HUES64 (cell line): Measurements from ENCODE around the gene MAST4.

ENCODE experiments used
- H3K27ac ChIP-seq: 2 replicates; pipeline ENCODE4 v1.7.0; 2013; ENCODE audit warnings: low read depth, low read length, inconsistent platforms
- H3K27me3 ChIP-seq: 2 replicates; pipeline ENCODE4 v1.6.1; 2013; ENCODE audit warnings: mild to moderate bottlenecking, low read length; ENCODE audit not compliant: insufficient read depth
- H3K36me3 ChIP-seq: 2 replicates; pipeline ENCODE4 v1.6.1; 2013; ENCODE audit warnings: mild to moderate bottlenecking, low read length; ENCODE audit not compliant: insufficient read depth
- H3K4me1 ChIP-seq: 2 replicates; pipeline ENCODE4 v1.6.1; 2013; ENCODE audit warnings: mild to moderate bottlenecking, low read length, moderate library complexity; ENCODE audit not compliant: insufficient read depth
- H3K4me3 ChIP-seq: 2 replicates; pipeline ENCODE4 v1.5.1; 2013; ENCODE audit warnings: mild to moderate bottlenecking, low read length, moderate library complexity
- H3K9ac ChIP-seq: 2 replicates; pipeline ENCODE4 v1.6.1; 2013; ENCODE audit warnings: mild to moderate bottlenecking, low read depth, low read length
- H3K9me3 ChIP-seq: 2 replicates; pipeline ENCODE4 v1.6.1; 2013; ENCODE audit warnings: low read depth, low read length; ENCODE audit not compliant: insufficient read depth
- WGBS: fragments of 150-250, 120-280 bp; methylation state at CpG from one replicate; pipeline ENCODE4 v1.1.7; 2013; ENCODE audit warnings: missing lambda C conversion rate; 5-methylcytosine and 5-hydroxymethylcytosine counted together

The MAST4 gene

DNA sequence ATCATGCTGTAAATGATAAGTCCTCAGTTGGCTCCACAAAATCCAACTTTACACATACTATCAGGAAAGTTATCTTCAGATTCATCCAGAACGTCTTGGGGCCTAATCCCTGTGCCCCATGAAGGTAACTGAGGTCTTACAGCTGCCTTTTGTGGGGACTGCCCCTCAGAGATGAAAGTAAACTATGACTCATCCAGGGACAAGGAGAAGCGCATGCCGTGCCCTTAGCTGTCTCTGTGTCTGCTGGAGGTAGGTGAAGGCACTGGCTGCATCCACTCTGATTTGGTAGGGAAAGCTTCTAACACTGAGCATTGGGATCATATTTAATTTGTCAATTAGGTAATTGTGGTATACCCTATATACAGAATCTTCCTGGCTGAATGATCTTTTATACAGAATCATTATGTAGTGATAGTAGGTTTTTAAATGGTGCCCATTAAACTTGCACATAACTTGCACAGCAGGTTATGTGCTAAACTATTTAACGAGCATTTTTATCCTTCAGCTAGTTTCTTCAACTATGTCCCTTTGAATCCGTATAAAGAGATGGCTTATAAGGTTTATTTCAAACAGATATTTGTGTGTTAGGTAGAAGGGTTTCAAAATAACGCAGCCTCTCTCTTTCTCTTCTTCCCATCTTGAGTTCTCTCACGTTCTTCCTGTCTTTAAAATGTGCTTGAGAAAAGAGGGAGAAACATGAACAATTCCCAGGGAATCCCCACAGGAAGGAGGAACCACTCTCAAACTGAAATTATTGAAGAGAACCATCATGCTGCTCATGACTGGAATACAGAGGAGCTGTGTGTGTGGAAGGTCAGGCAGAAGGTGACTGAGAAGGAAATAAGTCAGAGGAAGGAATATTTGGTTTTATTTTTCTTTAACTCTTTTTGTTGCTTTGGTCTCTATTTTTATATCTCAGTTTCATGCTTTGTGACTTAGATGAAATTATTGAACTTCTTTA is 349.5 kb downstream of the MAST4 start:
- 44% methylated on average over 3 of the region's 7 CpGs for WGBS
- H3K4me3 ChIP-seq = no peak overlapping the region
- H3K9me3 ChIP-seq = no peaks in the 10 kb centered on the region

DNA sequence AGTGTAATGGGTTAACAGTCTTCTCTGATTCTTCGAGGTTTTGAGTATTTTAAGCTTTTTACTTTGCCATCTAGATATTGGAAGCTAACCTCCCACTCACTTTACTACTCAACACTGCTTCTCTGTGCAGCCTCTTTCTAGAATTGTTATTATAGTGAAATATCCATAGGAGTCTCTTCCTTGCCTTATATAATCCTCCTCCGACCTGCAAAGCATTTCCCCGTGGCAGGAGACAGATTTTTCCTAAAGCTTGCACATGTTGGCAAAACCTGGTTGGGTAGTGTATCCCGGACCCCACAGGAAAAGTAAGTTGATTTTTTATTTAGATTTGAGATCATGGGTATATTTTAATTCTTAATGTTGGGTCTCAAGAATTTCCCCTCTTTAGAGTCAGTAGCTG is 351.3 kb downstream of the MAST4 start:
- no peaks in the 10 kb centered on the region for H3K27me3 ChIP-seq
- 96% methylated on average over 3 of the region's 4 CpGs for WGBS
- peaks cover 17% of the 10 kb centered on the region; the same call in 1 of the 2 replicates for H3K4me1 ChIP-seq
- no peak overlapping the region for H3K27ac ChIP-seq
- H3K9ac ChIP-seq = no peak overlapping the region
- no peaks in the 10 kb centered on the region for H3K36me3 ChIP-seq
- H3K4me3 ChIP-seq = no peak overlapping the region
- no peaks in the 10 kb centered on the region for H3K9me3 ChIP-seq

More for the DNA sequence above, 349.5 kb downstream of the MAST4 start:
- peaks cover 17% of the 10 kb centered on the region; the same call in 1 of the 2 replicates for H3K4me1 ChIP-seq
- no peak overlapping the region for H3K27ac ChIP-seq
- H3K36me3 ChIP-seq = no peaks in the 10 kb centered on the region
- H3K27me3 ChIP-seq = no peaks in the 10 kb centered on the region
- no peak overlapping the region for H3K9ac ChIP-seq

DNA sequence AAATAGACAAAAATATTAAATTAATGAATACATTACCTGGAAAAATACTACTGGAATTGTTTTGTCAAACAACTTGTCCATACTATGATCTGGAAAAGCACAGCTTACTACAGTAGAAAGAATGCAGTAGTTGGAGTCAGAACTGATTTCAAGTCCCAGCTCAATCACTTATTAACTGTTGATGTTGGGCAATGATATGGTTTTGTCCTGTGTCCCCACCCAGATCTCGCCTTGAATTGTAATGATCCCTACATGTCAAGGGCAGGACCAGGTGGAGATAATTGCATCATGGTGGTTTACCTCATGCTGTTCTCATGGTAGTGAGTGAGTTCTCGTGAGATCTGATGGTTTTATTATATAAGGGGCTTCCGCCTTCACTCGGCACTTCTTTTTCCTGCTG is 352.9 kb downstream of the MAST4 start:
- Histone ChIP-seq H3K4me3 (no peak overlapping the region), H3K36me3 (no peaks in the 10 kb centered on the region), H3K27ac (no peak overlapping the region), H3K4me1 (peaks cover 17% of the 10 kb centered on the region; the same call in 1 of the 2 replicates), H3K9ac (no peak overlapping the region), H3K9me3 (no peaks in the 10 kb centered on the region), H3K27me3 (no peaks in the 10 kb centered on the region)
- 95% methylated on average over 4 of the region's 4 CpGs for WGBS

DNA sequence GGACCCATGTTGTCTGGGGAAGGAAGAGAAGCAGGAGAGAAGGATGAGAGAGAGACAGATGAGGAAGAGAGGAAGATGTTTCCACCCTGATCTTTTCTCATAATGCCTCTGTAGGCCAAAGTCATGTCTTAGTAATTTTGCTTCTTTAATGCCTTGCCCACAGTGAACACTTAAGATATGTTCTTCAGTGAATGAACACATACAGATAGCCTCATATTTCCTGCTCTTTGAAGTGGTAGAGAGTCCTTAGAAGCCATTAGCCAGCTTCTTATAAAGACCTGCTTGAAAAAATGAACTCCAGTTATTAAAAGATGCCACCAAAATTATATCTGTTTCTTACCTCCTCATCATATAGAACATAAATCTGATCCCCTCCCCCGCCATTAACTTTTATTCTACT is 356.0 kb downstream of the MAST4 start:
- Histone ChIP-seq H3K4me3 (no peak overlapping the region), H3K4me1 (no peaks in the 10 kb centered on the region), H3K36me3 (no peaks in the 10 kb centered on the region), H3K27me3 (no peaks in the 10 kb centered on the region), H3K27ac (no peak overlapping the region), H3K9me3 (no peaks in the 10 kb centered on the region), H3K9ac (no peak overlapping the region)
- 91% methylated on average over 1 of the region's 1 CpG for WGBS

DNA sequence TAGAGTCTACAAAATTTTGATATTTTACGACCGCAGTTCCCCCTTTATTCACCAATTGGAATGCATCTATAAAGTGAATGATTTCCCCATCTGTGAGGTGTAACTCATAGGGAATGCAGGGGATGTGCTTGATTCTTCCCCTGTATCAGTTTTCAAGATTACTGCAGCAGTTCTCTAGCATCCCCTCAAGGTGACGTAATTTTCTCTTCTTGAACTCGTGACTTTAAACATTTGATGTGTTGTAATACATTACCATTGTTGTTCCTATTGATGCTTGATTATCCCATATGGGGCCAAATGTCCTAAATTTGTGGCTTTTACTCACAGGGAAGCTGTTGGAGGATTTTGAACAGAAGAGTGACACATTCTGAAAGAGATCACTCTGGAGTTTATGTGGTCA is 360.2 kb downstream of the MAST4 start:
- 100% methylated on average over 3 of the region's 4 CpGs for WGBS
- Histone ChIP-seq H3K4me3 (no peak overlapping the region), H3K36me3 (no peaks in the 10 kb centered on the region), H3K9me3 (no peaks in the 10 kb centered on the region), H3K27ac (no peak overlapping the region), H3K4me1 (peaks cover 40% of the 10 kb centered on the region), H3K27me3 (no peaks in the 10 kb centered on the region), H3K9ac (no peak overlapping the region)

DNA sequence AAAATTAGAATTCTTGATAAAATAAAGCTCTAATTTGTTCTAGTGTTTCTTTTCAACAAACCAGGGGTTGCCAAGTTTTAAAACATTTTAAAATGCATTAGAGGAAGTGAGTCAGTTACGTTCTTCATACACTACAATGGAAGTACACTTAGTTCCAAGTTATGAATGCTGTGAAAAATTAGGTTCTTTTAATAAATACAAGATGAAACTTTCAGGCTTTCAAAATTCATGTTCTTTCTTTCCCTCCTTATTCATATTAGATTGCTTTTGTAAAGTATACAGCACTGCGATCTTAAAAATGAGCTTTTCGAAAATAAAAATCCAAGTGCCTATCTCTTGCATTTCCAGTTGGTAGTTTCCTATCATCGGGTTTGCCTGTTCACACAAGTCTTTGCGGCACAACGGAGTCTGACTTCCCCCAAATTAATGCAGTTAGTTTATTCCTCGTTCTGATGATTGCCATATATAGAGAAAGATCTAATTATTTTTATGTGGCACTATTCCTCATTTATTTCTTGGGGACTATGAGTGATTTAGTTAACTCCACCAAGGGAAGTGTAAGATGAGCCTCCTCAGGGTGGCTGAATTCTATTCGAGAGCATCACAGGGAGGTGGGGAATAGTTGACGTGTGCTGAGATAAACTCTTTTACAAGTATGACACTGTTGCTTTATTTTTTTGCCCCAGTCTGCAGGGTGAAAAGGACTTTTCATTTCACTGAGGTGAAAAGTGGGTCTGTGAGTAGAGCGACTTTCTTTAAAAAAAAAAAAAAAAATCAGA is 362.2 kb downstream of the MAST4 start:
- H3K9ac ChIP-seq = peak overlapping the region; percentile 22; the same call in 1 of the 2 replicates
- H3K4me1 ChIP-seq = peaks cover 44% of the 10 kb centered on the region
- H3K27me3 ChIP-seq = no peaks in the 10 kb centered on the region
- 57% methylated on average over 8 of the region's 10 CpGs for WGBS
- peak overlapping the region; percentile 64 for H3K27ac ChIP-seq
- no peaks in the 10 kb centered on the region for H3K9me3 ChIP-seq
- H3K36me3 ChIP-seq = no peaks in the 10 kb centered on the region
- peak overlapping the region; percentile 43 for H3K4me3 ChIP-seq

DNA sequence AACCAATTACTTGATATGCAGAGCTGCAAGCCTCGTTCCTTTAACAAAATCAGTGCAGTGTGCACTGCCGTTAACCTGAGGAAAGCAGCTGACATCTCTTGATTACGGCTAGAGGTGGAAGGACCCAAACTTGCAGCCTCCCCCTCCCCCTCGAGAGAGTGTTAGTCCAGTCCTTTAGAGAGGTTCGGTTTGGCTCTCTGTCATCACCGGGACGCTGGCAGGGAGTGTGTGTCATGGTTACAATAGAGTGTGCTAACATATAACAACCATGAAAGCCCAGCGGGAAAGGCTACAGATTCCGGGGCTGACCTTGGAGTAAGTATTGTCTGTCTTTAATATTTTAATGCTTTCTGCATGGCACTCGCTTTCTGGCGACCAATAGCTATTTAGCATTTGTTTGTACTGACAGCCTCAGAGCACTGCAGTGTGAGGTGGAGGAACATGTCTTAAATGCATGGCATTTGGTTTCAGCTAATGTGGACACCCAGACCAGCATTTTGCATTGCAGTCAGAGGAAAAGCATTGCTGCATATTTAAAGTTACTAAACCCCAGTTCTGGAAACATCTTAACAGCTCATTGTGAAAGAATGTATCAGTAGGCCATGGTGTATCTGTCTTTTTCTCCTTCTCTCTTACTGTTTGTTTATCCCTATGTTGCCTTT is 362.9 kb downstream of the MAST4 start:
- peak overlapping the region; percentile 64 for H3K27ac ChIP-seq
- peak overlapping the region; percentile 22 for H3K9ac ChIP-seq
- no peaks in the 10 kb centered on the region for H3K27me3 ChIP-seq
- peak overlapping the region; percentile 43 for H3K4me3 ChIP-seq
- peaks cover 52% of the 10 kb centered on the region for H3K4me1 ChIP-seq
- H3K9me3 ChIP-seq = no peaks in the 10 kb centered on the region
- no peaks in the 10 kb centered on the region for H3K36me3 ChIP-seq
- 10% methylated on average over 11 of the region's 11 CpGs for WGBS

DNA sequence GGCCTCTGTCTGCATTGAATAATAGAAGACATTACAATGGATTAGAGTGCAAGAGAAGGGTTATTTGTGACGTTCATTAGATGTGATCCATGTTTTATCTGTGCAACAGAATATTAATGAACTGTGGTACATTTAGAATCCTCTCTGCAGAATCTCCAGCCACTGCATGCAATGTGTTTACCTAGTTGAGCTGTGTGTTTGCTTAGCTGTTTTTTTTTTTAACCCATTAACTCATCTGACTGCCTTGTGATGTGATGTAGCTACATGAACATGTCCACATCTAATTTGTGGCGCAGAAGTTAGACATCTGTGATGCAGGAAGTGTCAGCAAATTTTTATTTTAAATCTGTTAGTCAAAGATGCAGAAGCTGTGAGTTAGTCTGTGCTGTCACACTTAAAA is 363.5 kb downstream of the MAST4 start:
- H3K36me3 ChIP-seq = no peaks in the 10 kb centered on the region
- H3K4me3 ChIP-seq = peak overlapping the region; percentile 43
- 45% methylated on average over 2 of the region's 2 CpGs for WGBS
- H3K27me3 ChIP-seq = no peaks in the 10 kb centered on the region
- H3K27ac ChIP-seq = peak overlapping the region; percentile 64; the same call in 1 of the 2 replicates
- no peaks in the 10 kb centered on the region for H3K9me3 ChIP-seq
- peak overlapping the region; percentile 17; the same call in 1 of the 2 replicates for H3K9ac ChIP-seq
- peaks cover 53% of the 10 kb centered on the region for H3K4me1 ChIP-seq

DNA sequence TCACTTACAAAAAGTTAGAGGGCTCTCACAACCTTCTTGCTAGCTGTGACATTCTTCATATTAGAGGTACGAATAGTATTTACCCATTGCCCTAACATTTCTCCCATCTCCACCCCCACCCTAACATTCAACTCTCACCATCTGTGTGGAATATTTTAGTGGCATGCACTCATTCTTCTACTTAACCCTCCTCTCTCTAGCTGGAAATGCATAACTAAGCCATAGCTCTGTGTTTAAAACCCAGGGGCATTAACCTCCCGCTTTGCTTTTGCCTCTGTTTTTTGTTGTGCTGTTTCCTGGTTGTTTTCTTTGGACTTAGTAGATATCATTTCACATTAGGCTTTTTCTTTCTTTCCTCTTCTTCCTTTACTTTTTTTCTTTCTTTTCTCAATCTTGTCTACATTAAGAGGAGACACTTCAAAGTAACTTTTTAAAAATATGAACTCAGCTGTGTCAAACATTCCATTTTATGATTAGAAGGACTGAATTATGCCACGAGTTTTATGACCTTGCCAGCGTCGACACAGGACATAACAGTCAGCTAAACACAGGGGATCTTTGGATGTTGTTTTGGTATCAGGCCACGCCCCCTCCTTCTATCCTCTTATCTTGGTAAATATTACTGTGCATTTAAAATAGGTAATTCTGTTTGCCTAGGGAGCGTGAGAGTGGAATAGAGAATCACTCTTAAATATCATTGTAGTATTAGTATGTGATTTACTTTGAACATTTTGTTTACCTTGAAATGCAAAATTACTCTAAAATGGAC is 364.4 kb downstream of the MAST4 start:
- peaks cover 53% of the 10 kb centered on the region for H3K4me1 ChIP-seq
- 0 out of 2 replicates have a peak overlapping the region, but pooled peaks have one; percentile 4 for H3K4me3 ChIP-seq
- no peak overlapping the region for H3K9ac ChIP-seq
- peak overlapping the region; percentile 64; the same call in 1 of the 2 replicates for H3K27ac ChIP-seq
- H3K36me3 ChIP-seq = no peaks in the 10 kb centered on the region
- WGBS = 33% methylated on average over 5 of the region's 7 CpGs
- no peaks in the 10 kb centered on the region for H3K9me3 ChIP-seq
- H3K27me3 ChIP-seq = no peaks in the 10 kb centered on the region

DNA sequence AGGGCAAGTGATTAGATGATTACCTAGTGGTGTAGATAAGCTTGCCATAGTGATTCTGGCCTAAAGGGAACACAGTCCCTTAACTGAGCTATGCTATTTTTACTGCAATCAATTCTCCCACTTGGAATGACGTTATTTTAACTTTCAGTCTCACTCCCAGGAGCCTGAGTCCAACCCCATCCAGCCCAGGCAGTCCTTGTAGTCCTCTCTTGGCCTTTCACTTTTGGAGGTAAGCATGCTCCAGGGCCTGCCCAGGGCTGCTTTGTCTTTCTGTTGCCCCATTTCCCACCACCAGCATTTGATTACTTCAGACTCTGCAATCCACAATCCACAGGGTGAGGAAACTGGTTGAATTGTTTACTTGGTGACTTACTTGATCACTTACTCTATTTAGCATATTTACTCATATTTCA is 367.4 kb downstream of the MAST4 start:
- peaks cover 41% of the 10 kb centered on the region for H3K4me1 ChIP-seq
- no peak overlapping the region for H3K4me3 ChIP-seq
- H3K9ac ChIP-seq = peak overlapping the region; percentile 28
- WGBS = 33% methylated on average over 1 of the region's 1 CpG
- peak overlapping the region; percentile 21; the same call in 1 of the 2 replicates for H3K27ac ChIP-seq
- no peaks in the 10 kb centered on the region for H3K36me3 ChIP-seq
- no peaks in the 10 kb centered on the region for H3K27me3 ChIP-seq
- no peaks in the 10 kb centered on the region for H3K9me3 ChIP-seq
